Fibroblast of skin of left biceps (primary cell): ENCODE data around the gene GALNT13.

Experiments used
- DNase-seq, 2 experiments: peaks; one replicate each; pipeline ENCODE4 v3.0.0-alpha.2; 2013; ENCODE audit warnings: low read depth in 2 of 2

GALNT13 gene

GRCh38 chr2:153871231-153872221 is at the start of gene GALNT13:
Gene GALNT13, plus strand, starts transcription at chr2:153871922.
- no peak for DNase-seq

GRCh38 chr2:153823880-153824279 is 47.8 kb upstream of the GALNT13 start:
- DNase-seq: no peak

DNA sequence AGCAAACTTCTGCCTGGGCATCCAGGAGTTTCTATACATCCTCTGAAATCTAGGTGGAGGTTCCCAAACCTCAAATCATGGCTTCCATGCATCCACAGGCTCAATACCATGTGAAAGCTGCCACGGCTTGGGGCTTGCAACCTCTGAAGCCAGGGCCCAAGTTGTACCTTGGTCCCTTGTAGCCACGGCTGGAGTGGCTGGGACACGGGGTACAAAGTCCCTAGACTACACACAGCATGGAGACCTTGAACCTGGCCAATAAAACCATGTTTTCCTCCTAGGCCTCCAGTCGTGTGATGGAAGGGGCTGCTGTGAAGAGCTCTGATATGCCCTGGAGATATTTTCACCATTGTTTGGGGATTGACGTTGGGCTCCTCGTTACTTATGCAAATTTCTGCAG is 43.4 kb upstream of the GALNT13 start:
- no peak for DNase-seq

DNA sequence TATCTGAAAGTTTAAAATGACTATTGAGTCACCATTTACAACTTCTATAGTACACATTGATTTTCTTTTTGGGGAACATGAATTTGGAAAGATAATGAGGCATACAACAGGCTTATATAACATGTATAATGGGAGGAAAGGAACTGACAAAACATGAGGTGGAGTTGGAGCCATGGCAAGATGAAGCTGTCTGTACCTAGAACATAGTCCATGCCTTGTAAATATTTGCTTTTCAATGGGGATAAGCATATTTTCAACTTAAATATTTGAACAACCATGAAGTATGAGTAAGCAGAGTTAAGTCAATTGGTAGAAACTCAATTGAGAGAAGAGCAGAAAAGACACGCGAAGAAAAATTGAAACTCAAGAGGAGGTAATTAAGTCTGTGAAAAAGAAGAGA is 37.1 kb upstream of the GALNT13 start:
- DNase-seq: no peak

DNA sequence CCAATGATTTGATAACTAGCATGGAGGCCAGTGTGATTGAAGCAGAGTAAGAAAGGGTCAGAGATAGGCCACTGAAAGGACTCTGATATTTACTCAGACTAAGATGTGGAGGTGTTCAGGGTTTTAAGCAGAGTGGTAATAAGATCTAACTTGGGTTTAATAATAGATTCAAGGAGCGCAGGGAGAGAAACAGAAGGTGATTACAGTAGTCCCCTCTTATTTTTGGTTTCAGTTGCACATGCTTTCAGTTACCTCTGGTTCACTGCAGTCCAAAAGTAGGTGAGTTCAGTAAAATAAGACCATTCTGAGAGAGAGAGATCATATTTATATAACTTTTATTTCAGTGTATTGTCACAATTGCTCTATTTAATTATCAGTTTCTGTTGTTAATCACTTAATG is 13.5 kb upstream of the GALNT13 start:
- no peak for DNase-seq

DNA sequence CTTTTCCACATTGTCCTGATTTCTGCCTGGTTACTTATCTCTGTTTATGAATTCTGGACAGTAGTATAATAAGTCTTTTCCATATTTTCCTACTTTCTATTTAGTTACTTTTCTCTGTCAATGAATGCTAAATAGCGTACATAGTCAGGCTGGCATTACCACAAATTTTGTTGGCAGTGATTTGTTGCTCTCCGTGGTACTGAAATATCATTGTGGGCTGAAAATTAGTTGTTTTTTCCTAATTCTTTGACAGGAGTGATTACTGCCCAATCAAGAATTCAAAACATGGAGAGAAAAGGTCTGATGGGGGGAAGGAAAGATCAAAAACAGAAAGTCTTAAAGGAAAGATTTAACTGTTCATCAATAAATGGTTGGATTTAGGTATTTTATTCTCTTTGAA is 7.7 kb upstream of the GALNT13 start:
- DNase-seq: no peak

DNA sequence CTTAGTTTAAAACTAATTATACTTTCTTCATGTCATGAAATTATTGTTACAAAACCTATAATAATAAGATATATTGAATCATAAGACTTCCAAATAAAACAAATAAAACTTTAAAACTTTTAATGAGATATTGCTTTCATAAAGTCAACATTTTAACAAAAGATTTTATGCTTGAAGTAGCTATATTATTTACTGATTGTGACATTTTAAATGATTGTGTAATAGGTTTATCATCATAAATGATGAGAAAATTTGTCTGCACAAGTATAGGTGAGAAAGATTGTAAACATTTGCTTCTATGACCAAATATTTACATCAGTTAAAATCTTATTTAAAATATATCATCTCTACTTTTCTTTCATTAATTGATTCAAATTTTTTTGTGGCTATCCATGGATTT is 5.1 kb upstream of the GALNT13 start:
- no peak for DNase-seq

- DNase-seq: no peak
Measured at GRCh38 chr2:153870308-153870707, 1.4 kb upstream of the GALNT13 start.

DNA sequence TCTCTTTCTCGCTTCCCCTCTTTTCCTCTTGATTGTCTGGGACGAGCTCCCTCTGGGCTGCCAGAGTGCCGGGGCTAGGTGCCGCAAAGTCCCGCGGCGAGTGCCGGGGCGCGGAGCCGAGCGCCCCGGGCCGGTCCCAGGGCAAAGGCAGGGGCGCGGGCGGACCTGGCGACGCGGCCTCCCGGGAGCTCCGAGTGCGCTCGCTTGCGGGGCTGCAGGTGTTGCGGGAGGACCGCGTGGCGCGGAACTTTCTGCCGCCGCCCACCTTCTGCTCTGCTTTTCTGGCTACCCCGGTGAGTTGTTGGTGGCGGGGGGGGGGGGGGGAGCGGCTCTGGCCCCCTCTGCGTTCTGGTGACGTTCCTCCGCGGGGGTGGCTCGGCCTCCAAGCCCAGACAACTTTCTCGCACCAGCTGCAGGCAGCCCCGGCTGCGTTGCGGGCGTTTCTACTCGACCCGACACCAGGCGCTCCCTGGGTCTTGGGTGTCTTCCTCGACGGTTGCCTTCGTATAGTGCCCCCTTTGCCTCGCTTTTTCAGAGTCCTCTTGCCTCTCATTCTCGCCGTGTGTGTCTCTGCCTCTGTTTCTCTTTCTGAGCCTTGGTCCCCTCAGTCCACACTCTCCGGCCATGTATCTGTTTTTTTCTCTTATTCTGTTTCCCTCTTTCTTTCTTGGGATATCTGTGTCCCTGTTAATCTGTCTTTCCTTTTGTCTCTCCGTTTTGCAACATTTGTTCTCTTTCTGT is 759 bp downstream of the GALNT13 start:
- no peak for DNase-seq

DNA sequence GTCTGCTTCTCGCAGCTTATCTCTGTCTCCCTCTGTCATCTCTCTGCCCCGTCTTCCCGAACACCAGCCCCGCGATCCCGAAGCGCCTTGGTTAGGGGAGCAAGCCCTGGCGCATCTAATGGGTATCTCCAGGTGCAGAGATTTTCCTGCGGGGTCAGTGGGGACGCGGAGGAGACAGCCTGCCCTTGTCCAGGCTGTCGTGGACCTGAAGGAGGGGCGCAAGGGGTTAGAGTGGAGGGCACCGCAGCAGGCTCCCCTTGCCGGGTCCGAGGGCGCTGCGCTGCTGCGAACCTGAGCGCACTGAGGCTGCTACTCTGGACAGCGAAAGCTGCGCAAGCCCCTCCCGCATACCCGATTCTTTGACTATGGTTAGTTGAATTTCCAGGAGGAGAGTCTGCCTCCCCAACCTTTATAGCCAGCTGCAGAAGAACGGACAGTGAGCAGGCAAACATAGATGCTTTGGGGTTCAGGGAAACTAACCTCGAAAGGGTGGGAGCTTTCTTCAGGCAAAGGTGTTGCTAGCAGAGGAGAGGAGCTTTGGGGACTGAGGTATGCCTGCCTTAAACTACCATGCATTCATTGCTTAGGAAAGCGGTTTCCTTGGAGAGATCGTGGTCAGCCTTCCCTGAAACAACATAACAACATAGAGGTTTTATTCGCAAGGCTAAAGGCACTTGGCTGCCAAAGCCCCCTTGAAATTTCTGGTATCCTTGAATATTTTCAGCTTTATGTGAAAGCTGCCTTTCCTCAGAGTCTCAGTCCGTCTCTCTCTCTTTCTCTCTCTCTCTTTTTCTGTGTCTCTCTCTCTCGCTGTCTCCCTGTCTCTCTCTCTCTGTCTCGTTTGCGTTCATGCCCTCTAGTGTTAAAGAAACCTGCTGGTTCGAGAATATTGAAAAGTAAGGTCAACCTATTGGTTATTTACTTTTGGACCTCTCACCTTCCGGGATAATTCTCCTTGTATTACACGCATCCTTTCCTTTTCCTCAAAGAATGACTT is 1.6 kb downstream of the GALNT13 start:
- DNase-seq: no peak

- no peak for DNase-seq
Measured at GRCh38 chr2:153875801-153876466, 4.2 kb downstream of the GALNT13 start.

GRCh38 chr2:153880926-153881325 is 9.2 kb downstream of the GALNT13 start:
- DNase-seq: no peak

- DNase-seq: no peak
Measured at GRCh38 chr2:153886833-153887232, 15.1 kb downstream of the GALNT13 start.

DNA sequence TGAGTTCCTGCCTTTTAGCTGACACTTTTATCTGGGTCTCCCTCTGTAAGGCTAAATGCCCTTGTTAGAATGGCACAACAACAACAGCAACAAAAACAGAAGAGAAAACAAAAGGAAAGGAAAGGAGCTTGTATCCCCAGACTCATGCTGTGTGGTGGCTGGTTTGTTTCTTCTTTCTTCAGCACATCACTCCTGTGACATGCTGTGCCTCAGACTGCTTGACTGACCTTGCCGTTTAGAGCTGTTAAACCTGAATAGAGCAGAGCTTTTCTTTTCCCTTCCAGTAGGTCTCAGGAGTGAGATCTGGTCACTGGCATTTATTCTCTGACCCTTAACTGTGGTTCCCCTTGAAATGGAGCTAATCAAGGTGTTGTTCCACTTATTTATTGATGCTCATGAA is 18.9 kb downstream of the GALNT13 start:
- no peak for DNase-seq

DNA sequence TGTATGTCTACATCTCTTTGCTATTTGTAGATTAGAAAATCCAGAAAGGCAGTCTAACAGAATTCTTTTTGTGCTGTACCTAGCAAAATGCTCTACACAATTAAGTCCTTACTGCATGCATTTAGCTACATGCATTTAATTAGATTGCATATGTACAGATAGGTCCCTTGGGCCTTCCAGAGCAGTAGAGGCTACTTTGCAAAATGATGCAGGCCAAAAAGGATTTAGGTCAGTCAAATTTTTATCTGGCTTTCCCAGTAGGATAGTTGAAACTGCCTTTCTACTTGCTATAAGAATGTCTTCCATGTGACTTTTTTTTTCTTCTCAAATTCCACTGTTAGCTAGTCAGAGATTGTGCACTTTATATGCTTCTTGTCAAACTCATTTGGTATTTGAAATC is 19.3 kb downstream of the GALNT13 start:
- no peak for DNase-seq

- DNase-seq: no peak
Measured at GRCh38 chr2:153912798-153913396, 41.2 kb downstream of the GALNT13 start.

GRCh38 chr2:153917570-153917969 is 45.8 kb downstream of the GALNT13 start:
- DNase-seq: no peak

- DNase-seq: no peak
Measured at GRCh38 chr2:153935511-153935910, 63.8 kb downstream of the GALNT13 start.

DNA sequence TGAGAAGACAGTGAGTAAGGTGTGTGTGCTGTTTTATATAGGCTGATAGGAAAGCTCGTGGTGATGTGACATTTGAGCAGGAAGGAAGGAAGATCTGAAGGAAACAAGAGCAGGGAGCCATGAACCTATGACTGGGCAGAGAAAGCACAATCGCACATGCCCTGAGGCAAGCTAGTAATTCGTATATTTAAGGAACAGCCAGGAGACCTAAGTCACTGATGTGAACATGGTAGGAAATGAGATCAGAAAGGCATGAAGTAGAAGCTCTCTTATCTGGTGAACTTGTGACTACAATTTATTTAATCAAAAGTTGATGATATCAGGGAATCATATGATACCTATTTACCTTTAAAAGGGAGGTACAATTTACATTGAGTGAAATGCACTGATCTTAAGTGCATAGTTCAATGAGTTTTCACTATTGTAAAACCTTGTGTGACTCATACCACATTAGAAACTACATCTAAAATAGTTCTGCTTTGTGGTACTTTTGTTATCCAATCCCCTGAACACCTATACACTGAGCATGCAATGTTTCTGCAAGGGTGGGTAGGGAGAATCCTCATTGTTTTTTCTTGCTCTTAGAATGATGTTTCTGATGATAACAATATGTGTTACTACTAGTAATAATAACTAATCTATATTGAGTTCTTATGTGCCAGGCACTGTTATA is 67.5 kb downstream of the GALNT13 start:
- no peak for DNase-seq

- no peak for DNase-seq
Measured at GRCh38 chr2:153940511-153940910, 68.8 kb downstream of the GALNT13 start.
